ENCODE results near the gene MAML2.

GRCh38 chr11:96334219-96334618 lies 8.8 kb downstream of the MAML2 start:
- TF ChIP-seq CTCF (IDR thresholded peaks at IDR 0.05 in 8 of 11, conservative IDR thresholded peaks at IDR 0.05 in 3 of 11), result no peak
- TF ChIP-seq POLR2AphosphoS5 (IDR thresholded peaks at IDR 0.05), result no peak
- no peak for TF ChIP-seq POLR2A (IDR thresholded peaks at IDR 0.05)

All from spleen (tissue), 7 donors.